Muscle layer of duodenum (tissue), 2 donors: ENCODE data around the gene CLEC18C.
"Not testable (repeated sequence)": the region's sequence is repeated elsewhere in the genome, so short reads cannot be mapped to it uniquely, and the experiment has no call there.

Source experiments
- H3K27ac ChIP-seq: one replicate; pipeline ENCODE4 v1.7.0; 2013; ENCODE audit warnings: mild to moderate bottlenecking, low read length
- H3K27me3 ChIP-seq: one replicate; pipeline ENCODE4 v1.7.0; 2013; ENCODE audit warnings: low read depth, mild to moderate bottlenecking, control low read depth, low read length
- H3K36me3 ChIP-seq, 2 donors: one replicate each; pipeline ENCODE4 v1.7.0; 2013; ENCODE audit warnings: low read length in 2 of 2, control low read depth in 1 of 2, mild to moderate bottlenecking in 1 of 2; ENCODE audit not compliant: insufficient read depth in 2 of 2, control insufficient read depth in 1 of 2
- H3K4me1 ChIP-seq, 2 donors: one replicate each; pipeline ENCODE4 v1.7.0; 2013; ENCODE audit warnings: low read length in 2 of 2, mild to moderate bottlenecking in 2 of 2, control low read depth in 1 of 2, moderate library complexity in 1 of 2; ENCODE audit not compliant: insufficient read depth in 2 of 2, control insufficient read depth in 1 of 2
- H3K4me3 ChIP-seq, 2 donors: one replicate each; pipeline ENCODE4 v1.7.0; 2013; ENCODE audit warnings: low read length in 2 of 2, low read depth in 1 of 2, mild to moderate bottlenecking in 1 of 2
- H3K9me3 ChIP-seq, 2 donors: one replicate each; pipeline ENCODE4 v1.7.0; 2013; ENCODE audit warnings: low read length in 2 of 2, control low read depth in 1 of 2, mild to moderate bottlenecking in 1 of 2; ENCODE audit not compliant: control insufficient read depth in 1 of 2
- donor health status: healthy.

The CLEC18C gene

DNA sequence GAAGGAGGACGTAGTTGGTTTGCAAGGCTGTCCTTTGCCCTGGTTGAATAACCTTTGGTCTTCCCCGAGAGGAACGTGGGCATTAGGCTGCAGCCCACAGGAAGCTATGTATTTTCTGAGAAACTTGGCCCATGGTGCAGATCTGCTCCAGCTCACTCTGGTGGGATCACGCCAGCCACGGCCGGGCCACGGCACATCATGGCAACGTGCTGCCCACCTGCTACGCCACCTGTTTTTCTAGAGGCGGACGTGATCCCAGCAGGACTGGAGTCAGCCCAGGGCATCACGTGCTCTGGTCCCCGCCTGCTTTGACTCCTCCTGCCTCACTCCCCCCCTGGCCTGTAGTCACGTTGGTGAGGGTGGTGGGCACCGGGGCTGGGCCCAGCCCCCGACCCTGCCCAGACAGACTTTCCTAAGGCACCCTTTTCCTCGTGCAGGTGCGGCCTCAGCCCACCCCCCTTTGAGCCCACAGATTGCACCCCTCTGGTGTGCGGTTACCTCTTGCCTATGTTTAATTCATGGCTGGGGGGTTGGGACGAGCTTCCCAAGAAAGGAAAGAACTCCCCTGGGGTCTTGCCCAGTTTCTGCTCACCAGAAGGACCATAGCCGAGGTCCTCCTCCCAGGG, at the start of gene CLEC18C:
TSS of gene CLEC18C (plus strand) at position 576 of the 626 bp plus-strand sequence. CDS start 492 bp downstream, outside the sequence.
- H3K27ac ChIP-seq, H3K27me3 ChIP-seq, H3K4me3 ChIP-seq, H3K36me3 ChIP-seq, H3K4me1 ChIP-seq, H3K9me3 ChIP-seq: not testable (repeated sequence)

GRCh38 chr16:70123822-70124221, 49.8 kb upstream of the CLEC18C start:
- H3K36me3 ChIP-seq = peaks cover 0 to 33% of the 10 kb centered on the region in 2 donors
- not testable (repeated sequence) for H3K4me3 ChIP-seq, H3K9me3 ChIP-seq, H3K4me1 ChIP-seq, H3K27ac ChIP-seq, H3K27me3 ChIP-seq

DNA sequence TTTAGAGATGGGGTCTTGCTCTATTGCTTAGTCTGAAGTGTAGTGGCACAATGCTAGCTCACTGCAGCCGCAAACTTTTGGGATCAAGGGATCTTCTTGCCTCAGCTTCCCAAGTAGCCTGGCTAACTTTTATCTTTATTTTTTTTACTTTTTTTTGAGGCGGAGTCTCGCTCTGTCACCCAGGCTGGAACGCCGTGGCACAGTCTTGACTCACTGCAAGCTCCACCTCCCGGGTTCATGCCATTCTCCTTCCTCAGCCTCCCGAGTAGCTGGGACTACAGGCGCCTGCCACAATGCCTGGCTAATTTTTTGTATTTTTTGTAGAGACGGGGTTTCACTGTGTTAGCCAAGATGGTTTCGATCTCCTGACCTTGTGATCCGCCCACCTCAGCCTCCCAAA, 47.4 kb upstream of the CLEC18C start:
- not testable (repeated sequence) for H3K27ac ChIP-seq, H3K4me1 ChIP-seq, H3K9me3 ChIP-seq, H3K27me3 ChIP-seq, H3K4me3 ChIP-seq
- H3K36me3 ChIP-seq = peaks cover 5 to 55% of the 10 kb centered on the region in 2 donors

DNA sequence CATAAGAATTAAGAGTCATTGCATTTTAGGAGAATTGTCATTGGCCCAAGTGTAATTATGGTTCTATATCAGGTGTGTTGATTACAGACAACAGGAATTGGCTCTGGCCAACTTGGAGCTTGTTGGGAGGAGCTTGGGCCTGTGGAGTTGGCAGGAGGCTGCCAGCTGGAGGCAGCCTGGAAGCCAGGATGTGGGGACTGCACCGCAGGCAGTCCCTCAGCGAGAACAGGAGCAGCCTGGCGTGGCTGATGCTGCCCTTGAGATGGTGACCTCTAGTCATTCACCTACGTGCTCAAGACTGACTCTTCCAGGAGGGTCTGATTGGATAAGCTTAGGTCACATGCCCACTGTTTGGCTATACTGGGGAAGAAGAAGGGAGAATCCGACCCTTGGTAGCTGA, 45.9 kb upstream of the CLEC18C start:
- not testable (repeated sequence) for H3K4me1 ChIP-seq, H3K9me3 ChIP-seq, H3K27ac ChIP-seq, H3K27me3 ChIP-seq, H3K4me3 ChIP-seq
- H3K36me3 ChIP-seq = peaks cover 5 to 58% of the 10 kb centered on the region in 2 donors

GRCh38 chr16:70128844-70129243, 44.7 kb upstream of the CLEC18C start:
- peaks cover 5 to 67% of the 10 kb centered on the region in 2 donors for H3K36me3 ChIP-seq
- H3K9me3 ChIP-seq, H3K4me1 ChIP-seq, H3K27me3 ChIP-seq, H3K27ac ChIP-seq, H3K4me3 ChIP-seq: not testable (repeated sequence)

GRCh38 chr16:70135796-70136195, 37.8 kb upstream of the CLEC18C start:
- not testable (repeated sequence) for H3K4me1 ChIP-seq, H3K27ac ChIP-seq, H3K4me3 ChIP-seq, H3K9me3 ChIP-seq, H3K27me3 ChIP-seq
- H3K36me3 ChIP-seq = peaks cover 0 to 85% of the 10 kb centered on the region in 2 donors

GRCh38 chr16:70136595-70136994, 37.0 kb upstream of the CLEC18C start:
- peaks cover 0 to 86% of the 10 kb centered on the region in 2 donors for H3K36me3 ChIP-seq

GRCh38 chr16:70142739-70143138, 30.8 kb upstream of the CLEC18C start:
- H3K4me1 ChIP-seq, H3K27ac ChIP-seq, H3K4me3 ChIP-seq, H3K9me3 ChIP-seq, H3K27me3 ChIP-seq: not testable (repeated sequence)
- H3K36me3 ChIP-seq = peaks cover 0 to 72% of the 10 kb centered on the region in 2 donors

More at GRCh38 chr16:70136595-70136994, 37.0 kb upstream of the CLEC18C start:
- not testable (repeated sequence) for H3K4me1 ChIP-seq, H3K27me3 ChIP-seq, H3K4me3 ChIP-seq, H3K9me3 ChIP-seq, H3K27ac ChIP-seq

DNA sequence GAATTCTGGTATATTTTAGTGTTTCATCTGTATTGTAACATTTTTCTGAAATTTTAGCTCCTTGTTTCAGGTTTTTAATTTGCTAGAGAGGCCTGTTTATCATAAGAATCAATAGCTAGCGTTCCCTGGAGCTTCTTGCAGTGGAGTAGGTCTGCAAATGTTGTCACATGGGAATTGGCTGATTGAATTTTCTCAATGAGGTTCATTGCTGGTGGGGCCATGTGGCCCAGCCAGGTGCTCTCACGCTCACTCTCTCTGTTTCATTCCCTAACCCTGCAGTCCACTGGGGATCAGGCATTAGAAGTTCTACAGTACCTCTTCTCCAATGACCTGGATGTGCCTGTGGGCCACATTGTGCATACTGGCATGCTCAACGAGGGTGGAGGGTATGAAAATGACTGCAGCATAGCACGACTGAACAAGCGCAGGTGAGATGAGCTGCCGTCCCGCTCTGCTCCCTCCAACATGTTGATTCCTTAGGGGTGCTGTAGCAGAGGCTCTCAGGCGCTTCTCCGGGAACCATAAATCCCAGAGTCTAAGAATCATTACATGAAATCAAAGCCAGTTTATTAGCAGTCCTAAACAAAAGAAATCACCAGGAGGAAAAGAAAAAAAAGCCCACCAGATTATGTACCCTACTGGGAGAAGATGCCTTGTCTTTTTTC, 30.2 kb upstream of the CLEC18C start:
- not testable (repeated sequence) for H3K4me3 ChIP-seq, H3K27ac ChIP-seq, H3K27me3 ChIP-seq, H3K9me3 ChIP-seq, H3K4me1 ChIP-seq
- H3K36me3 ChIP-seq = peaks cover 0 to 70% of the 10 kb centered on the region in 2 donors

GRCh38 chr16:70147853-70148252, 25.7 kb upstream of the CLEC18C start:
- not testable (repeated sequence) for H3K27me3 ChIP-seq, H3K9me3 ChIP-seq, H3K4me1 ChIP-seq, H3K4me3 ChIP-seq, H3K27ac ChIP-seq
- peaks cover 12 to 72% of the 10 kb centered on the region in 2 donors for H3K36me3 ChIP-seq

DNA sequence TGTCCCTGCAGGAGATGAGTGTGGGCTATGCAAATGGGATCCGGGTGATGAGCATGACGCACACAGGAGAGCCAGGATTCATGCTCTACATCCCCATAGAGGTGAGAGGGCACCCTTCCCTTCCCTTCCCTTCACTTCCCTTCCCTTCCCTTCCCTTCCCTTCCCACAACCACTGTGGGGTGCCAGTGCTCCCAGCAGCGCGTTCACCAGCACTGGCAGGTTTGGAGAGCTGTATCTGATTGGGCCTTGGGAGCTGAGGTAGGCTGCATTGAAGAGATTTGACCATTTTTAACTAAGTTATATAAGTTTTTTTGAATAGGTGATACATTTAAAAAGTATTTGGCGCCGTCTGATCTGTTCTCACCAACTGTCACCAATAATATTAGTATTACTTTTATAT, 25.1 kb upstream of the CLEC18C start:
- not testable (repeated sequence) for H3K4me3 ChIP-seq, H3K27ac ChIP-seq, H3K9me3 ChIP-seq, H3K4me1 ChIP-seq, H3K27me3 ChIP-seq
- peaks cover 18 to 72% of the 10 kb centered on the region in 2 donors for H3K36me3 ChIP-seq

DNA sequence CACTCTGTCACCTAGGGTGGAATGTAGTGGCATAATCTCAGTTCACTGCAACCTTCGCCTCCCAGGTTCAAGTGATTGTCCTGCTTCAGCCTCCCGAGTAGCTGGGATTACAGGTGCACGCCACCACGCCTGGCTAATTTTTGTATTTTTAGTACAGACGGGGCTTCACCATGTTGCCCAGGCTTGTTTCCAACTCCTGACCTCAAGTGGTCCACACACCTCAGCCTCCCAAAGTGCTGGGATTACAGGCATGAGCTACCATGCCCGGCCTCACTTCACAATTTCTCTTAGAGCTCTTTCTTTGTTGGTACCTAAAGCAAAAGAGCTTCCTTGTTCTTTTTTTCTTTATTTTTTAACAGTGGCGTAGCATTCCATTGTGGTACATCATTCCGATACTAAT, 24.3 kb upstream of the CLEC18C start:
- not testable (repeated sequence) for H3K4me1 ChIP-seq, H3K9me3 ChIP-seq, H3K4me3 ChIP-seq, H3K27ac ChIP-seq, H3K27me3 ChIP-seq
- H3K36me3 ChIP-seq = peaks cover 20 to 72% of the 10 kb centered on the region in 2 donors
